ENCODE data around the gene TLK2. TPM values are rescaled to one million over a fixed set of nuclear protein-coding genes. Genes with fewer than 3 reads are reported as not detected.

The TLK2 gene
- total and polyA plus RNA-seq, 8 donors: 6.2 to 19.3 (median 13.3) TPM

DNA sequence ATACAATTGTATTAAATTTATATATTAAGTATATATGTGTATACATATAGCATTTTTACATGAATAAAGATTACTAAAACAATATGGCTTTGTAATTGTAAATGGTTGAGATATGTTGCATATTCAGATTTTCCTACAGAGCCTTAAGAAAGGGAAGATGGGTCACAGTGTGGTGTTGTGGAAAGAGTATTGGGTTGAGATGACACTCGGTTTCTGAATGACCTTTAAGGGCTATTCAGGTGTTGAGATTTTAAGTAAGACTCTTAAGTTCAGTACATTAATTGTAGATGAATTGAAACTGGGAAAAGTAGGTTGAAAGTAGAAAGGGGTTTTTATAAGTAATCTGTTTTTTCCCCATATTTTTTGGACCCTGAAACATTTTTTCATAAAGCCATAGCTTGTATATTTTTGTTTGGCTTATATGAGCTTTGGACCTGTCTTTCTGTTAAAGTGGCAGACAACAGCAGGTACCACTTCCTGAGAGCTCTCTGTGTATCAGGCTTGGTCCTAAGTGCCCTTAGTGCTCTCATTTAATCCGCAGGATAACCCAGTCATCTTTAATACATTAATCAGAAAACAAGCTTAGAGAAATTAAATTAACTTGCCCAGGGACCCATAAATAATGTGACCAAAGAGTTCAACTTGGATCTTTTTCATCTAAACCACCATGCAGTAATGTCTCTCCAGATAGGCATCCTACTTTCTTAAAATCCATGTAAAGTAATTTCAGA, 100.3 kb downstream of the TLK2 start:
- no peaks in the 10 kb centered on the region for H3K9me3 ChIP-seq
- WGBS, 2 donors: 86 to 91% methylated on average over 2 of the region's 2 CpGs
- no peak for FAIRE-seq
- DNase-seq: no peak
- intact Hi-C loops (cut with DNase I): no loop called here
- no peak for TF ChIP-seq CTCF (IDR thresholded peaks at IDR 0.05)
- no peak overlapping the region for H3K4me3 ChIP-seq
- no peaks in the 10 kb centered on the region for H3K27me3 ChIP-seq
- peaks cover 0 to 25% (median 5%) of the 10 kb centered on the region in 3 donors for H3K36me3 ChIP-seq
- no peaks in the 10 kb centered on the region for H3K4me1 ChIP-seq
- ATAC-seq: no peak
- H3K27ac ChIP-seq: no peak overlapping the region

- ATAC-seq: no peak
Measured at GRCh38 chr17:62580947-62581346, 102.3 kb downstream of the TLK2 start.

GRCh38 chr17:62581764-62582163, 103.1 kb downstream of the TLK2 start:
- Histone ChIP-seq H3K36me3 (peaks cover 0 to 17% (median 8%) of the 10 kb centered on the region in 3 donors), H3K9me3 (no peaks in the 10 kb centered on the region), H3K4me3 (no peak overlapping the region), H3K27ac (no peak overlapping the region), H3K4me1 (no peaks in the 10 kb centered on the region), H3K27me3 (no peaks in the 10 kb centered on the region)
- TF ChIP-seq CTCF (IDR thresholded peaks at IDR 0.05): no peak
- ATAC-seq (no peak), FAIRE-seq (no peak), DNase-seq (no peak)
- WGBS, 2 donors: 89 to 97% methylated on average over 1 of the region's 1 CpG
- intact Hi-C loops (cut with DNase I): no loop called here

More at GRCh38 chr17:62580947-62581346, 102.3 kb downstream of the TLK2 start:
- H3K27me3 ChIP-seq: no peaks in the 10 kb centered on the region
- DNase-seq: no peak
- TF ChIP-seq CTCF (IDR thresholded peaks at IDR 0.05): no peak
- H3K9me3 ChIP-seq: no peaks in the 10 kb centered on the region
- H3K4me3 ChIP-seq: no peak overlapping the region
- H3K4me1 ChIP-seq: no peaks in the 10 kb centered on the region
- H3K36me3 ChIP-seq: peaks cover 0 to 19% (median under 1%) of the 10 kb centered on the region in 3 donors
- no peak for FAIRE-seq
- 96 to 97% methylated on average over 2 of the region's 2 CpGs for WGBS, 2 donors
- H3K27ac ChIP-seq: no peak overlapping the region
- intact Hi-C loops (cut with DNase I): no loop called here

DNA sequence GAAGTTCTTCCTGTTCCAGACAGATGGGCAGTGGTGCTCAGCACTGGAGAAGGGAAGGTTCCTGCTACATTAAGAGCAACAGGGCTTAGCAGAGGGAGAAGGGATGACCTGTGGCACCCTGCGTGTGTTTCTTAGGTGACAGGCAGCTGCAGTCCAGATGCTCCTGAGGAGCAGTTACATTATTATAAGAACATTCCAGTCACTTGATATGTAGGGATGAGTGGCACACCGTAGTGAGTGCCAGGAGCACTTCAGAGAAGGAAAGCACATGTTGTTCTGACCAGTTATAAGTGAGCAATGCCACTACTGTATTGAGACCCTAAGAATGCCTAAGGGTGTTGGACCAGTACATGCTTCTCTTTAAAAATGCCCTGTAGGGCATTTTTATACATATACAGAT, 108.9 kb downstream of the TLK2 start:
- FAIRE-seq: no peak
- intact Hi-C loops (cut with DNase I): no loop called here
- no peak overlapping the region for H3K4me3 ChIP-seq
- WGBS, 2 donors: 91 to 97% methylated on average over 2 of the region's 2 CpGs
- peaks cover 0 to 27% (median 8%) of the 10 kb centered on the region in 3 donors for H3K36me3 ChIP-seq
- TF ChIP-seq CTCF (IDR thresholded peaks at IDR 0.05): no peak
- no peak for ATAC-seq
- no peak for DNase-seq
- H3K27me3 ChIP-seq: no peaks in the 10 kb centered on the region
- no peaks in the 10 kb centered on the region for H3K4me1 ChIP-seq
- no peak overlapping the region for H3K27ac ChIP-seq
- H3K9me3 ChIP-seq: no peaks in the 10 kb centered on the region

GRCh38 chr17:62588109-62588508, 109.5 kb downstream of the TLK2 start:
- Histone ChIP-seq H3K9me3 (no peaks in the 10 kb centered on the region), H3K27ac (no peak overlapping the region), H3K36me3 (peaks cover 0 to 27% (median 8%) of the 10 kb centered on the region in 3 donors), H3K4me1 (no peaks in the 10 kb centered on the region), H3K4me3 (no peak overlapping the region), H3K27me3 (no peaks in the 10 kb centered on the region)
- no peak for ATAC-seq
- 85 to 86% methylated on average over 7 of the region's 7 CpGs for WGBS, 2 donors
- intact Hi-C loops (cut with DNase I): no loop called here
- no peak for FAIRE-seq
- no peak for TF ChIP-seq CTCF (IDR thresholded peaks at IDR 0.05)
- DNase-seq: no peak
